ENCODE measurements around the gene COL18A1.

The COL18A1 gene

DNA sequence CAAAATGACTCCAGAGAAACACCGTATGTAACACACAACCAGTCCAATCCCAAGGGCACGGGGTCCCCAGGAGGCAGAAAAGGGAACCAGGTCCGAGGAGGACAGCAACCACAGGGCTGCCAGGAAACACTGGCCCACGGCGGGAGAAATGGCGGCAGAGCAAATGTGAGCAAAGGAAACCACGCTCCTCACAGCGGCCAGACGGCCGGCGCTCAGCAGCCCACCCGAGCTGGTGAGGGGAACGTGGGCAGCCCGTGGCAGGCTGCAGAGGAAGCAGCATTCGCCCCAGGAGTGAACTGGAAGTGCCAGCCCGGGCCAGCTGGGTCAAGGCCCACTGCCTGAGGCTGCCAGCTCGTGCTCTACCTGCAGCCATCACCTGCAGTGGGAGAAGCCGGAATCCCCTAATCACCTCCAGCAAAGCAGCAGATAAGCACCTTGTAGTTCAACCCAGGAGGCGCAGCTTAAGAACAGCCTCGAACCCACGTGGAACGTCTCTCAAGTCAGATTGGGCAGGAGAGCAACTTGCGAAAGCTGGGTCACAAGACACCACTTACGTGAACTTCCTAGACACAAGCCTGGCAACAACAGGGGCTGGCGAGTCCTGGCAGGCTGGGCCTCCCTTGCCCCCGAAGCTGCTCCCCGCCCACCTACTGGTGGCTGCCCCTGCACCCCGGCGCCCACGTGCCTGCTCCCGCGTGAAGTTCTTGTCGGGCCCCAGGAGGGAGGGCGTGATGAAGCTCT lies 130.5 kb downstream of the COL18A1 start:
- no peak for DNase-seq (ENCODE audit: low read depth)

DNA sequence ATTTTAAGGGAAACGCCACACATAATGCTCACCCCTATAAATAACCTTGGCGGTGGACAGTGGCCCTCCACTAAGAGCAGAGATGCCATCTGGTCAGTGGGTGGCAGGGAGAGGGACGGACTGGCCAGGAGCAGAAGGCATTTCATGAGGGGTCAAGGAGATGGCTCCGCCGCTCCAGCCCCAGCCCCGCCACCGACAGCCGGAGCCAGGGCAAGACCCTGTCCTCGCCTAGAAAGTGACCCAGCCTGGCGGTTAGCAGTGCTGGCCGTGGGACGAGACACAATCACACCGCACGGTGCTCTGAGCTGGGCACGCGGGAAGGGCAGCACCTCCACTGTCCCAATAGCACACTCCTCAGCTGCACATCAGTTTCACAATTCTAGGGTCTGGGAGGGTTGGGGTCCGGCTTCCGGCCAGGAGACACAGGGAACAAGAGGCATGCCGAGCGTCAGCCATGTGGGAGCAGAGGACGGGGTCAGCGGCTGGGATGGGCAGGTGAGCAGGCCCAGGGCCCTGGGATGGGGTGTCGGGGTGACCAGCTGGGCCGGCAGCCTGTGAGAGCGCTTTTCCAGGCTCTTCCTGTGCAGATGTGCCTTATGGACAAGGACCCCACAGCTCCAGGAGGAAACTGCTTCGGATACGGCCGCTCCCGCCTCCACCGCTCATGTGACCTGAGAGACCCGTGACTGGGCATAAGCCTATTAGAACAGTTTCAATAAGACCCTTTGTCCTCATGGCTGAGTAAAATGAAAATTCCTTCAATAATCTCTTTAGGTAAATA lies 131.5 kb downstream of the COL18A1 start:
- no peak for DNase-seq (ENCODE audit: low read depth)

DNA sequence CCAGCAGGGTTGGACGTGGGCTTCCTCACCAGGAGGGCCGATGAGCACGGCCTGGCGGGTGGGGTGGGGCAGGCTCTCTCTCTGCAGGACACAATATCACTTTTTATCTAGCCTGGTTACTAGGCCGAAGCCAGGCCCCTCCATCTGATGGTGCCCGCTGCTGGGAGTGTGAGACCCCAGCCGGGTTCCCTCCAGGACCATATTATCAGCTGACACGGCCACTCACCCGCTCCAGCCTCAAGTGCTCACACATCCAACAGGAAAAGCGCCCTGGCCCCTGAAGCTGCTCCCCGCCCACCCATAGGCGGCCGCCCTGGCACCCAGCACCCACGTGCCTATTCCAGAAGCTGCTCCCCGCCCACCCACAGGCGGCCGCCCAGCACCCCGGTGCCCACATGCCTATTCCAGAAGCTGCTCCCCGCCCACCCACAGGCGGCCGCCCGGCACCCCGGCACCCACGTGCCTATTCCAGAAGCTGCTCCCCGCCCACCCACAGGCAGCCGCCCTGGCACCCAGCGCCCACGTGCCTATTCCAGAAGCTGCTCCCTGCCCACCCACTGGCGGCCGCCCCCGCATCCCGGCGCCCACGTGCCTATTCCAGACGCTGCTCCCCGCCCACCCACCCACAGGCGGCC lies 132.3 kb downstream of the COL18A1 start:
- DNase-seq (ENCODE audit: low read depth) = no peak

GRCh38 chr21:45537746-45538291 lies 132.9 kb downstream of the COL18A1 start:
- no peak for DNase-seq (ENCODE audit: low read depth)

DNA sequence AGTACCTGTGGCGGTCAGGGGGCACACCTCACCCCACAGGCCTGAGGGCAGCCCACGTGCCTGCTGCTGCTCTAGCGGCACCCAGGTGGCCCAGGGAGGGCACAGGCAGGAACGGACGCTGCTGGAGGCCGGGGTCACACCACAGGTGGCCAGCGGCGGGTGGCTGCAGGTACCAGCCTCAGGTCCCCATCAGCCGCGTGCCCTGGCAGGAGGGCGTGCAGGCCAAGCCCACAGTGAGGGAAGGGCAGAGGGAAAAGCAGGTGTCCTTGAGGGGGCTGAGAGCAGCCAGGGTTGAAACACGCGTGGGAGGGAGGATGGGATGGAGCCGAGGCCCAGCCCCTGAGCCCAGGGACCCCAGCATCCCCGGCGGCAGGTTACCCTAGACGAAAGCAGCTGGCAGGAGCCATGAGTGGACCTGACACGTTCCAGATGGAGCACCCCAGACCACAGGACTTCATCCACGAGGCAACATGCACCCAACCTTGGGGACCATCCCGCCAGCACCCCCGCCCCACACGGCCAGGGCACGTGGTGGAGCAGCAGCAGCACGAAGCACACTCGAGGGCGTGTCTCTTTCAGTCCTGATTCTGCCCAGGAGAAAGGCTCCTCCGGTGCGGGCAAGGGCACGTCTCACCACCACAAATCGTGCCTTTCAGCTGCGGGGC lies 133.5 kb downstream of the COL18A1 start:
- DNase-seq (ENCODE audit: low read depth) = no peak

DNA sequence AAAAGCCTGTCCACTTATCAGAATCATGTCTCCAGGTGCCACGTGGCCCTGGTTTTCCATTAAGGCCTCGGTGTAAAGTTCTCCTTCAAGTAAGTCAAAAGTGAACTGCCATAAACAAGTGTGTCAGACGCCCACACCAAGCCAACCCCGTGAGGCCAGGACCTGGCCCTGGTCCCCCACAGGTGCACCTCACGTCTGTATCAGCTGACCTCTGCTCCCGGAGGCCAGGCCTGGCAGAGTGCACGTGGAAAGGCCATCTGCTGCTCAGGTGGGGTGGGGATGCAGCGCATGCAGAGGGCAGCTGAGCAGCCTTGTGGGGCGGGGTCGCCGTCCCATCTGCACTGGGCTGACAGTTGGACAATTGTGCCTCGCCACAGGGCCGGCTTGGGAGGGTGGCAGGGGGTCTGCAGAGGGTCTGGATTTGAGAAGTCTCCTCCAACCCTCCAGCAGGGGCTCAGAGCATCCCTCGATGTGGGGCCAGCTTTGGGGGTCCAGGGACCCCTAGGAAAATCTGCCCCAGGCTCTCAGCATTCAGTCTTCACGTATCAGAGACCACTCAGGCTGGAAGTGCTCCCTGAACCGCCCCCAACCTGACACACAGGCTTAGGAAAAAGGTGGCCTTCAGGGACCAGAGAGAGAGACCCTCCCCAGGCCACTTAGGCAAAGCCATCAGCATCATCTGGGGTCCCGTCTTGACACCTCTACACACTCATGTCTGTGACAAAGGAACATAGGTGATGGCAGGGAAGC lies 134.3 kb downstream of the COL18A1 start:
- DNase-seq (ENCODE audit: low read depth) = no peak

- DNase-seq (ENCODE audit: low read depth) = no peak
Observed at GRCh38 chr21:45539796-45540600, 135.0 kb downstream of the COL18A1 start.

DNA sequence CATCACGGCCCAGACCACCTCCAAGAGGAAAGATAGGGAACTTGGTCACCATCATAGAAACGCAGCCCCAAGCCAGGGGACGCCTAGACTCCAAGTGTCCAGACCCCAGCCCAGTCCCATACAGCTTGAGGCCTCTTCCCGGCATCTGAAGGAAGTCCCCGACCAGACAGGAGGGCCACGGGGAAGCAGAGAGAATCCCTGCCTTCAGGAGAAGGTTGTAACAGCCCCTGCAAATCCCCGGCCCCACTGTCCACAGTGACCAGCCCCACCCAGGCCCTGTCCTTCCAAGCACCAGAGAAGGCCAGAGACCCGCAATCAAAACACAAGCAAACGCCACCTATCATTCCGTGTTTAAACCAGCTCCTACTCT lies 135.6 kb downstream of the COL18A1 start:
- DNase-seq (ENCODE audit: low read depth) = no peak

- no peak for DNase-seq (ENCODE audit: low read depth)
Observed at GRCh38 chr21:45541221-45542039, 136.5 kb downstream of the COL18A1 start.

GRCh38 chr21:45542242-45542666 lies 137.3 kb downstream of the COL18A1 start, which contains the start of gene SLC19A1:
Gene SLC19A1, minus strand, starts transcription at chr21:45542440. Its CDS starts 4,481 bp downstream, at chr21:45537959.
- peak; percentile 24 for DNase-seq (ENCODE audit: low read depth)

DNA sequence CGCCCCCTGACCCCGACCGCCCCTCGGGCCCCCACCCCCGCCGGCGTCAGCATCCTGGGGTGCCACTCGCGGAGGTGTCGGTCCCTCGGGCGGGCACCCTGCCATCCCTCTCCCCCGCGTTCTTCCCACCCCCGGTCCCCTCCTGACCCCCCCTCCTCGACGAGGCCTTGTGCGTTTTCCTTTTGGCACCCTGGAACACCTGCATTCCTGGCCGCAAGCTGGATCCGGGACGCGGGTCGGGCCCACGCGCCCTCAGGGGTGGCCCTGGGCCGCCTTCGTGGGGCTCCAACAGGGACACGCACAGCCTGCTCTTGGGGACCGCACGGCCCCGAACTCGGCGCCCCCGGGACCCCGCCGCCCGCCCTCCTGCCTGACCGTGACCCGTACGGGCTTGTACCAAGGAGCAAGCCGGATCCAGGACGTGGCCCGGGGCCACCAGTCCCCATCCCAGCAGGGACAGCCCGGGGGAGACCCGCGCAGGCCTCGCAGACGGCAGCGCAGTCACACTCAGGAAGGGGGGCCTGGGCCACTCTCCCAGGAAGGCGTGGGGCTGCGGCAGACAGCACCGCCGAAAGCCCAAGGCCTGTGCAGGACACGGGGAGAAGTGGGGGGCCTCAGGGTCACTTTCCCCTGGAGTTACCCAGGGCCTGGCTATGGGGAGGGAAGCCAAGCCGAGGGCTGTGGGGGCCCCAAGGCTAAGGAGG lies 137.9 kb downstream of the COL18A1 start:
- no peak for DNase-seq (ENCODE audit: low read depth)

DNA sequence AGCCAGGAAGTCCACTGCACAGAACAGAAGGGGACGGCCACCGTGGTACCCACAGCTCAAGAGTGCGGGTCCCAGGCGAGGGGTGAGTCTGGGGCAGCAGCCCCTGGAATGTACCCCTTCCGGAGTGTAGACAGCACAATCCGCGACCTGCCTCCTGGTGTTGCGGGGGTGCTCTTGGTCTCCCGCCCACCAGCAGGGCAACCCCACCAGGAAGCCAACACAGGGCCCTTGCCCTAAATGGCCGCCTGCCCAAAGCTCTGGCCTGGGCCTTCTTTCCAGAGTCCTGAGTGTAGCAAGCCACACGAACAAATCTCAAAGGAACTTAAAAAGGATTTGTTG lies 138.4 kb downstream of the COL18A1 start:
- no peak for DNase-seq (ENCODE audit: low read depth)

DNA sequence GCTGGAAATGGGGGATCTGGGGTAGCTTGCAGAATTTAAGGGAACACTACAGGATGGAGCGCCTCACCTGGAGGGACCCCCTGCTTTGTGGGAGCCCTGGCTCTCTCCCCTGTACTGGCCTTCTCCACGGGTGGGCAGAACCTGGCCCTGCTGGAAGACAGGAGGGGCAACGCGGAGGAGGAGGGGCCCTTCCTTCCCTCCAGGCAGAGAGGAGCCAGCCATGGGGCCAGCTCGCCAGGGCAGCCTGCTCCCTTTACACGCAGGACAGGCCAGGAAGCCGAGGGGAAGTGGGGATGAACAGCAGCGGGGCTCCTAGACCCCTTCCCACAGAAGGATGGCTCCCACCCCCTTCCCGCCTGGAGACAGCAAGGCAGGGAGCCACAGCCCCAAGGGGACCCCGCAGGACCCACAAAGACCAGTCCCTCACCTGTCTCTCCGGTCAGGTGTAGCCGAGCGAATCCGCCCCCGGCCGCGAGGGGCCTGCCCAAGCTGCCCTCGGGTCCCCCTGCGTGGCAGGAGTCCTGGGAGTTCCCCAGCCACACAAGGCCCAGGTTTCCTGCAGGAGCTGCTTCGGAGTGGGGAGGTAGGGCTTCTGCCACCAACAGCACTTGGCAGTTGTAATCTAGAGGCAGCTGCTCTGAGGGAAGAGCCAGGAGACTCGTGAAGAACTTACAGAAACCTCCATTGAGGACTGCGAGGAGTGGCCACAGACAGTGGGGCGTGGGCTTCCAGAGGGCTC lies 138.9 kb downstream of the COL18A1 start:
- no peak for DNase-seq (ENCODE audit: low read depth)

GRCh38 chr21:45544449-45545235 lies 139.7 kb downstream of the COL18A1 start:
- DNase-seq (ENCODE audit: low read depth) = no peak

GRCh38 chr21:45545236-45545570 lies 140.2 kb downstream of the COL18A1 start:
- no peak for DNase-seq (ENCODE audit: low read depth)

- DNase-seq (ENCODE audit: low read depth) = no peak
Observed at GRCh38 chr21:45545691-45546531, 140.9 kb downstream of the COL18A1 start.
